T-helper 1 cell (primary cell): ENCODE data around the gene CX3CL1.

Experiments used
- DNase-seq, 5 donors: peaks; one replicate each; pipeline ENCODE4 v3.0.0-alpha.2; 2012 to 2020

Gene CX3CL1

GRCh38 chr16:57407521-57408353 lies 35.4 kb downstream of the CX3CL1 start:
- DNase-seq = no peak

- DNase-seq = no peak
These were observed 36.8 kb downstream of the CX3CL1 start for GRCh38 chr16:57409065-57409464.

- no peak for DNase-seq
These were observed 37.7 kb downstream of the CX3CL1 start for GRCh38 chr16:57409870-57410587.

GRCh38 chr16:57411362-57411976 lies 39.2 kb downstream of the CX3CL1 start:
- no peak for DNase-seq

- no peak for DNase-seq
These were observed 40.3 kb downstream of the CX3CL1 start for GRCh38 chr16:57412584-57412983.

- DNase-seq = no peak
These were observed 41.0 kb downstream of the CX3CL1 start for GRCh38 chr16:57413301-57413730.

- DNase-seq = no peak
These were observed 41.4 kb downstream of the CX3CL1 start for GRCh38 chr16:57413733-57414132.

- no peak for DNase-seq
These were observed 43.8 kb downstream of the CX3CL1 start for GRCh38 chr16:57416084-57416483.

GRCh38 chr16:57419506-57419905 lies 47.2 kb downstream of the CX3CL1 start:
- DNase-seq = no peak

- no peak for DNase-seq
These were observed 50.0 kb downstream of the CX3CL1 start for GRCh38 chr16:57422026-57422944.

GRCh38 chr16:57423152-57423551 lies 50.9 kb downstream of the CX3CL1 start:
- DNase-seq = no peak

- DNase-seq = no peak
These were observed 52.3 kb downstream of the CX3CL1 start for GRCh38 chr16:57424583-57424982.

GRCh38 chr16:57426356-57426755 lies 54.1 kb downstream of the CX3CL1 start:
- no peak for DNase-seq

GRCh38 chr16:57427307-57427706 lies 55.0 kb downstream of the CX3CL1 start:
- DNase-seq = no peak

GRCh38 chr16:57427824-57428223 lies 55.5 kb downstream of the CX3CL1 start:
- no peak for DNase-seq

GRCh38 chr16:57430955-57431354 lies 58.7 kb downstream of the CX3CL1 start:
- DNase-seq = no peak

GRCh38 chr16:57432505-57432904 lies 60.2 kb downstream of the CX3CL1 start:
- DNase-seq = no peak

- DNase-seq = no peak
These were observed 60.7 kb downstream of the CX3CL1 start for GRCh38 chr16:57432989-57433388.

- DNase-seq = no peak
These were observed 61.7 kb downstream of the CX3CL1 start for GRCh38 chr16:57434003-57434402.
